ENCODE measurements around the gene SLC8A3.

Gene SLC8A3

GRCh38 chr14:70005281-70005805 lies 183.4 kb downstream of the SLC8A3 start:
- no peak overlapping the region for H3K9ac ChIP-seq (ENCODE audit: low read length)
- no peaks in the 10 kb centered on the region for H3K9me3 ChIP-seq (ENCODE audit: low read length)
- H3K4me3 ChIP-seq (ENCODE audit: low read depth in 1 of 2, low read length in 2 of 2), result no peak overlapping the region
- H3K27me3 ChIP-seq (ENCODE audit: control insufficient read depth in 1 of 2, insufficient read depth in 2 of 2, low read length in 2 of 2), result no peaks in the 10 kb centered on the region
- H3K36me3 ChIP-seq (ENCODE audit: insufficient read depth, low read length), result no peaks in the 10 kb centered on the region
- H3K27ac ChIP-seq (ENCODE audit: low read depth, low read length), result no peak overlapping the region
- H3K4me1 ChIP-seq (ENCODE audit: insufficient read depth, low read length), result peaks cover 14% of the 10 kb centered on the region

GRCh38 chr14:70004791-70005190 lies 184.0 kb downstream of the SLC8A3 start:
- no peak overlapping the region for H3K27ac ChIP-seq (ENCODE audit: low read depth, low read length)
- no peak overlapping the region for H3K4me3 ChIP-seq (ENCODE audit: low read depth in 1 of 2, low read length in 2 of 2)
- H3K9me3 ChIP-seq (ENCODE audit: low read length), result no peaks in the 10 kb centered on the region
- no peaks in the 10 kb centered on the region for H3K27me3 ChIP-seq (ENCODE audit: control insufficient read depth in 1 of 2, insufficient read depth in 2 of 2, low read length in 2 of 2)
- H3K9ac ChIP-seq (ENCODE audit: low read length), result no peak overlapping the region
- H3K4me1 ChIP-seq (ENCODE audit: insufficient read depth, low read length), result peaks cover 14% of the 10 kb centered on the region
- no peaks in the 10 kb centered on the region for H3K36me3 ChIP-seq (ENCODE audit: insufficient read depth, low read length)

- Histone ChIP-seq H3K4me3 (ENCODE audit: low read depth in 1 of 2, low read length in 2 of 2) (no peak overlapping the region), H3K9me3 (ENCODE audit: low read length) (no peaks in the 10 kb centered on the region), H3K27me3 (ENCODE audit: control insufficient read depth in 1 of 2, insufficient read depth in 2 of 2, low read length in 2 of 2) (no peaks in the 10 kb centered on the region), H3K9ac (ENCODE audit: low read length) (no peak overlapping the region), H3K4me1 (ENCODE audit: insufficient read depth, low read length) (no peaks in the 10 kb centered on the region), H3K27ac (ENCODE audit: low read depth, low read length) (no peak overlapping the region), H3K36me3 (ENCODE audit: insufficient read depth, low read length) (no peaks in the 10 kb centered on the region)
These were observed 186.0 kb downstream of the SLC8A3 start for GRCh38 chr14:70002589-70003346.

- Histone ChIP-seq H3K36me3 (ENCODE audit: insufficient read depth, low read length) (no peaks in the 10 kb centered on the region), H3K27ac (ENCODE audit: low read depth, low read length) (no peak overlapping the region), H3K4me3 (ENCODE audit: low read depth in 1 of 2, low read length in 2 of 2) (no peak overlapping the region), H3K4me1 (ENCODE audit: insufficient read depth, low read length) (no peaks in the 10 kb centered on the region), H3K9ac (ENCODE audit: low read length) (no peak overlapping the region), H3K9me3 (ENCODE audit: low read length) (no peaks in the 10 kb centered on the region), H3K27me3 (ENCODE audit: control insufficient read depth in 1 of 2, insufficient read depth in 2 of 2, low read length in 2 of 2) (no peaks in the 10 kb centered on the region)
These were observed 188.2 kb downstream of the SLC8A3 start for GRCh38 chr14:70000601-70001000.

GRCh38 chr14:69999261-69999674 lies 189.5 kb downstream of the SLC8A3 start:
- Histone ChIP-seq H3K4me1 (ENCODE audit: insufficient read depth, low read length) (no peaks in the 10 kb centered on the region), H3K9ac (ENCODE audit: low read length) (no peak overlapping the region), H3K9me3 (ENCODE audit: low read length) (no peaks in the 10 kb centered on the region), H3K36me3 (ENCODE audit: insufficient read depth, low read length) (no peaks in the 10 kb centered on the region), H3K27ac (ENCODE audit: low read depth, low read length) (no peak overlapping the region), H3K4me3 (ENCODE audit: low read depth in 1 of 2, low read length in 2 of 2) (no peak overlapping the region), H3K27me3 (ENCODE audit: control insufficient read depth in 1 of 2, insufficient read depth in 2 of 2, low read length in 2 of 2) (no peaks in the 10 kb centered on the region)

GRCh38 chr14:69997849-69998248 lies 190.9 kb downstream of the SLC8A3 start:
- H3K27me3 ChIP-seq (ENCODE audit: control insufficient read depth in 1 of 2, insufficient read depth in 2 of 2, low read length in 2 of 2), result no peaks in the 10 kb centered on the region
- H3K9ac ChIP-seq (ENCODE audit: low read length), result no peak overlapping the region
- no peaks in the 10 kb centered on the region for H3K4me1 ChIP-seq (ENCODE audit: insufficient read depth, low read length)
- H3K9me3 ChIP-seq (ENCODE audit: low read length), result no peaks in the 10 kb centered on the region
- no peak overlapping the region for H3K4me3 ChIP-seq (ENCODE audit: low read depth in 1 of 2, low read length in 2 of 2)
- no peaks in the 10 kb centered on the region for H3K36me3 ChIP-seq (ENCODE audit: insufficient read depth, low read length)
- no peak overlapping the region for H3K27ac ChIP-seq (ENCODE audit: low read depth, low read length)

GRCh38 chr14:69996216-69996615 lies 192.5 kb downstream of the SLC8A3 start:
- Histone ChIP-seq H3K4me3 (ENCODE audit: low read depth in 1 of 2, low read length in 2 of 2) (no peak overlapping the region), H3K36me3 (ENCODE audit: insufficient read depth, low read length) (no peaks in the 10 kb centered on the region), H3K9ac (ENCODE audit: low read length) (no peak overlapping the region), H3K4me1 (ENCODE audit: insufficient read depth, low read length) (no peaks in the 10 kb centered on the region), H3K27me3 (ENCODE audit: control insufficient read depth in 1 of 2, insufficient read depth in 2 of 2, low read length in 2 of 2) (no peaks in the 10 kb centered on the region), H3K27ac (ENCODE audit: low read depth, low read length) (no peak overlapping the region), H3K9me3 (ENCODE audit: low read length) (no peaks in the 10 kb centered on the region)
